Effector memory CD8-positive, alpha-beta T cell (primary cell): ENCODE measurements around the gene CTTNBP2NL.
"Not testable (repeated sequence)": the region's sequence is repeated elsewhere in the genome, so short reads cannot be mapped to it uniquely, and the experiment has no call there.

Source experiments
- ATAC-seq: fragments of 150-1000 bp; cut with Tn5 transposase; replicated peaks from 2 replicates; pipeline ENCODE4 v1.10.0; 2021; ENCODE audit warnings: mild to moderate bottlenecking, moderate library complexity
- DNase-seq, 3 experiments: peaks; one replicate each; pipeline ENCODE4 v3.0.0; 2021
- H3K27ac Mint-ChIP-seq, 2 donors: one replicate each; pipeline ENCODE4 v1.8.0; 2022; ENCODE audit warnings: mild to moderate bottlenecking in 2 of 2, mixed read lengths in 2 of 2, moderate library complexity in 2 of 2
- H3K27me3 Mint-ChIP-seq, 2 donors: one replicate each; pipeline ENCODE4 v1.8.0; 2022; ENCODE audit warnings: mixed read lengths in 2 of 2
- H3K36me3 Mint-ChIP-seq: one replicate; pipeline ENCODE4 v1.8.0; 2022; ENCODE audit warnings: mild to moderate bottlenecking, moderate library complexity, mixed read lengths; ENCODE audit not compliant: insufficient read depth
- H3K4me1 Mint-ChIP-seq, 2 donors: one replicate each; pipeline ENCODE4 v1.8.0; 2022; ENCODE audit warnings: low read depth in 2 of 2, mixed read lengths in 2 of 2
- H3K4me3 Mint-ChIP-seq, 2 donors: one replicate each; pipeline ENCODE4 v1.8.0; 2022; ENCODE audit warnings: mild to moderate bottlenecking in 2 of 2, mixed read lengths in 2 of 2, moderate library complexity in 2 of 2
- H3K9me3 Mint-ChIP-seq, 2 donors: one replicate each; pipeline ENCODE4 v1.8.0; 2022; ENCODE audit warnings: mixed read lengths in 2 of 2

CTTNBP2NL gene

GRCh38 chr1:112371775-112372174 lies 24.2 kb upstream of the CTTNBP2NL start:
- ATAC-seq (no peak), DNase-seq (no peak)
- H3K27ac Mint-ChIP-seq: no peak overlapping the region
- no peaks in the 10 kb centered on the region for H3K36me3 Mint-ChIP-seq
- H3K4me3 Mint-ChIP-seq: no peak overlapping the region
- peaks cover 45 to 69% of the 10 kb centered on the region in 2 donors for H3K27me3 Mint-ChIP-seq
- peaks cover 0 to 2% of the 10 kb centered on the region in 2 donors for H3K4me1 Mint-ChIP-seq
- H3K9me3 Mint-ChIP-seq: no peaks in the 10 kb centered on the region

DNA sequence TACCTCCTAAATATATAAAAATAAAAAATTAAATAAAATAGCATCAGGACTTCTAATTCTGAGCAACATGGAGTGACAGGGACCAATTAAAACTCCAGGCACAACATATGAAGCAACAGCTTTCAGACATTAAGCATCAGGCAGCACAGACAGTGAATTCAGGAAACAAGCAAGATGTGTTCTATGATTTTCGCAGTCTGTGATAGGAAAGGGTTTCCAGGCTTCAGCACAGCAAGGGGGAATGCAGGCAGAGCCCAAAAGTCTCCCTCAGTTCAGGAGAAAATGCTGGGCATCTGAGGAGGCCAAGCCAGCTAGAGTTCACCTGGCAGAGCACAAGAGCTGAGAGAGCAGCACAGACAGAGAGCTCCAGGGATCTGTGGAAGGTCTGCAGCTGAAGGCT lies 22.2 kb upstream of the CTTNBP2NL start:
- H3K4me3 Mint-ChIP-seq: no peak overlapping the region
- DNase-seq (no peak), ATAC-seq (no peak)

GRCh38 chr1:112375701-112376100 lies 20.3 kb upstream of the CTTNBP2NL start:
- H3K4me3 Mint-ChIP-seq: no peak overlapping the region
- H3K27ac Mint-ChIP-seq: no peak overlapping the region
- H3K4me1 Mint-ChIP-seq: no peaks in the 10 kb centered on the region
- peaks cover 52 to 73% of the 10 kb centered on the region in 2 donors for H3K27me3 Mint-ChIP-seq
- no peaks in the 10 kb centered on the region for H3K36me3 Mint-ChIP-seq
- no peaks in the 10 kb centered on the region for H3K9me3 Mint-ChIP-seq
- no peak for ATAC-seq
- DNase-seq: no peak

More for the DNA sequence above, 22.2 kb upstream of the CTTNBP2NL start:
- H3K9me3 Mint-ChIP-seq: no peaks in the 10 kb centered on the region
- H3K4me1 Mint-ChIP-seq: peaks cover 0 to 2% of the 10 kb centered on the region in 2 donors
- H3K27ac Mint-ChIP-seq: no peak overlapping the region
- H3K36me3 Mint-ChIP-seq: no peaks in the 10 kb centered on the region
- peaks cover 53 to 75% of the 10 kb centered on the region in 2 donors for H3K27me3 Mint-ChIP-seq

GRCh38 chr1:112380356-112380755 lies 15.7 kb upstream of the CTTNBP2NL start:
- H3K9me3 Mint-ChIP-seq: no peaks in the 10 kb centered on the region
- no peak overlapping the region for H3K4me3 Mint-ChIP-seq
- no peaks in the 10 kb centered on the region for H3K4me1 Mint-ChIP-seq
- DNase-seq (no peak), ATAC-seq (no peak)
- no peaks in the 10 kb centered on the region for H3K36me3 Mint-ChIP-seq
- H3K27ac Mint-ChIP-seq: no peak overlapping the region
- peaks cover 66 to 75% of the 10 kb centered on the region in 2 donors for H3K27me3 Mint-ChIP-seq

- H3K9me3 Mint-ChIP-seq: no peaks in the 10 kb centered on the region
- H3K27me3 Mint-ChIP-seq: peaks cover 68 to 78% of the 10 kb centered on the region in 2 donors
- no peaks in the 10 kb centered on the region for H3K36me3 Mint-ChIP-seq
- ATAC-seq (no peak), DNase-seq (no peak)
- H3K4me3 Mint-ChIP-seq: no peak overlapping the region
- H3K27ac Mint-ChIP-seq: no peak overlapping the region
- no peaks in the 10 kb centered on the region for H3K4me1 Mint-ChIP-seq
Measured at GRCh38 chr1:112381324-112382076, 14.5 kb upstream of the CTTNBP2NL start.

DNA sequence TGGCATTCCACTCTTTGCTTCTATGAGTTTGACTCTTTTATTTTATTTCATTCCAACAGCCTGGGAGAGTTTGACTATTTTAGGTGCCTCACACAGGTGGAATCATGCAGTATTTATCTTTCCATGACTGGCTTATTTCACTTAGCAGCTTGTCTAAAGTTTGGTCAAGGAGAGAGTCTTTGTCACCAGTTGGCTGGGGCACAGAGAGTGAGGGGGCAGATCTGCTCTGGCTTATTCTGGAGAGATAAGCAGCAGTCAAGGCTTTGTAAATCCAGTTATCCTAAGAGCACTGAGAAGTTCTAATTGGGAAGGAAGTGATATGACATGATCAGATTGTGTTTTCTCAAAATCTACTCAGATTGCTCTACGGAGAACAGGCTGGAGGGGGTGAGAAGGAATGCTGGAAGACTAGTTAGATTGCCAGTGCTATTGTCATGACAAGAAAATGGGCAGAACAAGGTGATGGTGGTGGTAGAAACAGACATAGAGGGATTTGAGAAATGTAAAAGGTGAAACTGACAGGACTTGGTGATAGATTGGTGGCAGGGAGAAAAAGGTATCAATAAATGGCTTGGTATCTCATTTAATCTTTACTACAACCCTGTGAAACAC lies 12.1 kb upstream of the CTTNBP2NL start:
- Mint-ChIP-seq H3K27me3 (peaks cover 59 to 76% of the 10 kb centered on the region in 2 donors), H3K4me3 (no peak overlapping the region), H3K9me3 (no peaks in the 10 kb centered on the region), H3K4me1 (no peaks in the 10 kb centered on the region), H3K36me3 (no peaks in the 10 kb centered on the region), H3K27ac (no peak overlapping the region)
- no peak for DNase-seq
- ATAC-seq: no peak

GRCh38 chr1:112386024-112386723 lies 9.8 kb upstream of the CTTNBP2NL start:
- Mint-ChIP-seq H3K4me3 (no peak overlapping the region), H3K36me3 (peaks cover 3% of the 10 kb centered on the region), H3K4me1 (peaks cover 5 to 6% of the 10 kb centered on the region in 2 donors), H3K27me3 (peaks cover 55 to 76% of the 10 kb centered on the region in 2 donors), H3K9me3 (no peaks in the 10 kb centered on the region), H3K27ac (no peak overlapping the region)
- no peak for DNase-seq
- no peak for ATAC-seq

DNA sequence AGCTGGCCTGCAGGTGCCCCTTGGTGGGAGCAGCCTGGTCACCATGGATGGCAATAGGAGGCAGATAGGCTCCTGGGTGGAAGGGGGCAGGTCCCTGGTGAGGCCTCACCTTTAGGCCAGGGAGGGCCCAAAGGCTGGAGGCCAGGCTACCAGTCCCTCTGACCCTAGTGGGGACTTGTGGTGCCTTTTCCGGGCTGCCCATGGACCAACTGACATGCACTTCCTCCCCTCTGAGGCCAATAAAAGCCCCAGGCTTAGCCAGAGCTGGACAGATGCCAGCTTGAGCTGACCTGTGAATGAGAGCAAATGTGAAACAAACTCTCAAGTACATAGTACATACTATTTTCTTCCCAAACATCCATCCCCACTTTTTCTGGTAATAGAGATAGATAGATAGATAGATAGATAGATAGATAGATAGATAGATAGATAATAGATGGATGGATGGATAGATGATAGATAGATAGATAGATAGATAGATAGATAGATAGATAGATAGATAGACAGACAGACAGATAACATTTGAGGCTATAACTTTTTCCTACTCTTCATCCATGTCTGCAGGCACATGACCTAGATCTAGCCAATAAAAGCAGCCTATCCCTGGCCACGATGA lies 9.2 kb upstream of the CTTNBP2NL start:
- Mint-ChIP-seq H3K4me3 (no peak overlapping the region), H3K27ac (no peak overlapping the region), H3K9me3 (no peaks in the 10 kb centered on the region), H3K4me1 (peaks cover 5 to 6% of the 10 kb centered on the region in 2 donors), H3K36me3 (peaks cover 3% of the 10 kb centered on the region), H3K27me3 (peaks cover 48 to 71% of the 10 kb centered on the region in 2 donors)
- DNase-seq (no peak), ATAC-seq (no peak)

- Mint-ChIP-seq H3K27me3 (peaks cover 43 to 71% of the 10 kb centered on the region in 2 donors), H3K9me3 (no peaks in the 10 kb centered on the region), H3K36me3 (peaks cover 3% of the 10 kb centered on the region), H3K4me1 (peaks cover 5 to 6% of the 10 kb centered on the region in 2 donors), H3K27ac (no peak overlapping the region), H3K4me3 (no peak overlapping the region)
- no peak for DNase-seq
- ATAC-seq: no peak
Measured at GRCh38 chr1:112387807-112388206, 8.2 kb upstream of the CTTNBP2NL start.

GRCh38 chr1:112388436-112388835 lies 7.6 kb upstream of the CTTNBP2NL start:
- H3K4me1 Mint-ChIP-seq: peaks cover 5 to 6% of the 10 kb centered on the region in 2 donors
- ATAC-seq (no peak), DNase-seq (no peak)
- H3K27me3 Mint-ChIP-seq: peaks cover 40 to 71% of the 10 kb centered on the region in 2 donors
- H3K4me3 Mint-ChIP-seq: no peak overlapping the region
- no peaks in the 10 kb centered on the region for H3K9me3 Mint-ChIP-seq
- H3K27ac Mint-ChIP-seq: peak overlapping the region in 1 of 2 donors; percentile 27
- H3K36me3 Mint-ChIP-seq: peaks cover 3% of the 10 kb centered on the region

DNA sequence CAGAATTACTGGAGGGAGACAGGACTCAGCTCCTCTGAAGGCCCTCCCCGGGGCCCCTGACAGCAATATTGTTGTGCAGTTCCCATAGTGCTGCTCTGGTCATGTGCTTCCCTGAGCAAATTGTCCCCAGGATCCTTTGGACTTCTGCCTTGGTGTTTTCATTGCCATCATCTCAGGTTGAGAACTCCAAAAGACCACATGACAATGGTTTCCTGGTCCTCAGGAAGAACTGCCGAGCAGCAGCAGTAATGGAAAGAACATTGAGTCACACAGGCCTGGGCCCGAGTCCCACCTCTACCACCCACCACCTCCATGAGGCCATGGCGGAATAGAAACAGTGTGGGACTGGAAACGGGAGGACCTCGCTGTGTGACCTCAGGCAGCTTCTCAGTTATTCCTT lies 6.3 kb upstream of the CTTNBP2NL start:
- Mint-ChIP-seq H3K27ac (no peak overlapping the region), H3K4me3 (no peak overlapping the region), H3K9me3 (no peaks in the 10 kb centered on the region), H3K36me3 (peaks cover 3% of the 10 kb centered on the region), H3K4me1 (peaks cover 5 to 6% of the 10 kb centered on the region in 2 donors), H3K27me3 (peaks cover 36 to 72% of the 10 kb centered on the region in 2 donors)
- no peak for DNase-seq
- no peak for ATAC-seq

DNA sequence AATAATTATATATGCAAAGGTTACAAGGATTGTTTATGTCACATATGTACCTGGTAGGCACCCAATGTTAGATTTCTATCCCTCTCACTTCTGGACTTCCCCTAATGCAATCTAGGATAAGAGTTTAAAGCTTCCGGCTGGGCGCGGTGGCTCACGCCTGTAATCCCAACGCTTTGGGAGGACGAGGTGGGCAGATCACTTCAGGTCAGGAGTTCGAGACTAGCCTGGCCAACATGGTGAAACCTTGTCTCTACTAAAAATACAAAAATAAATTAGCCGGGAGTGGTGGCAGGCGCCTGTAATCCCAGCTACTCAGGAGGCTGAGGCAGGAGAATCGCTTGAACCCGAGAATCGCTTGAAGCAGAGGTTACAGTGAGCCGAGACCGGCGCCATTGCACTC lies 5.7 kb upstream of the CTTNBP2NL start:
- peaks cover 31 to 66% of the 10 kb centered on the region in 2 donors for H3K27me3 Mint-ChIP-seq
- H3K36me3 Mint-ChIP-seq, DNase-seq, ATAC-seq, H3K4me1 Mint-ChIP-seq, H3K9me3 Mint-ChIP-seq, H3K27ac Mint-ChIP-seq: not testable (repeated sequence)
- H3K4me3 Mint-ChIP-seq: peak overlapping the region in 1 of 2 donors; percentile 44
